Measurements from ENCODE around the gene CLIC1.

The CLIC1 gene

GRCh38 chr6:31768363-31769257 lies 32.3 kb upstream of the CLIC1 start:
- DNase-seq (no peak), ATAC-seq (no peak)

GRCh38 chr6:31767096-31767645 lies 30.8 kb upstream of the CLIC1 start:
- ATAC-seq (no peak), DNase-seq (no peak)

- DNase-seq, result no peak
- peak; percentile 1 for ATAC-seq
Observed at GRCh38 chr6:31765910-31766794, 29.8 kb upstream of the CLIC1 start.

GRCh38 chr6:31765559-31765909 lies 29.2 kb upstream of the CLIC1 start:
- DNase-seq, result no peak
- ATAC-seq, result peak; percentile 32

GRCh38 chr6:31764198-31764597 lies 27.9 kb upstream of the CLIC1 start:
- DNase-seq (no peak), ATAC-seq (no peak)

GRCh38 chr6:31763619-31763940 lies 27.2 kb upstream of the CLIC1 start:
- DNase-seq (no peak), ATAC-seq (no peak)

- DNase-seq, result no peak
- ATAC-seq, result no peak
Observed at GRCh38 chr6:31762878-31763618, 26.7 kb upstream of the CLIC1 start.

GRCh38 chr6:31762356-31762755 lies 26.0 kb upstream of the CLIC1 start, which contains the start of gene SAPCD1:
SAPCD1 (plus strand) TSS chr6:31762656; CDS start chr6:31763055, 399 bp downstream.
- DNase-seq (no peak), ATAC-seq (no peak)

GRCh38 chr6:31761343-31761742 lies 25.0 kb upstream of the CLIC1 start:
- no peak for DNase-seq

GRCh38 chr6:31760790-31761189 lies 24.5 kb upstream of the CLIC1 start:
- ATAC-seq (no peak), DNase-seq (no peak)

More at GRCh38 chr6:31761343-31761742, 25.0 kb upstream of the CLIC1 start:
- ATAC-seq, result no peak

GRCh38 chr6:31758281-31758680 lies 22.0 kb upstream of the CLIC1 start:
- ATAC-seq (no peak), DNase-seq (no peak)

- no peak for ATAC-seq
- DNase-seq, result no peak
Observed at GRCh38 chr6:31752739-31753319, 16.5 kb upstream of the CLIC1 start.

- no peak for DNase-seq
Observed at GRCh38 chr6:31750411-31751022, 14.2 kb upstream of the CLIC1 start.

GRCh38 chr6:31749301-31750036 lies 13.1 kb upstream of the CLIC1 start:
- no peak for ATAC-seq

More at GRCh38 chr6:31750411-31751022, 14.2 kb upstream of the CLIC1 start:
- no peak for ATAC-seq

GRCh38 chr6:31744422-31744821 lies 8.1 kb upstream of the CLIC1 start:
- no peak for DNase-seq
- no peak for ATAC-seq

More at GRCh38 chr6:31749301-31750036, 13.1 kb upstream of the CLIC1 start:
- no peak for DNase-seq

GRCh38 chr6:31742894-31743293 lies 6.6 kb upstream of the CLIC1 start:
- DNase-seq (no peak), ATAC-seq (no peak)

GRCh38 chr6:31741815-31742214 lies 5.5 kb upstream of the CLIC1 start:
- DNase-seq (no peak), ATAC-seq (no peak)

GRCh38 chr6:31740397-31741223 lies 4.3 kb upstream of the CLIC1 start:
- no peak for DNase-seq
- ATAC-seq, result no peak

GRCh38 chr6:31739639-31740396 lies 3.5 kb upstream of the CLIC1 start, which contains the start of gene MSH5:
MSH5 (plus strand) TSS chr6:31740005; CDS start chr6:31740467, 462 bp downstream.
- peak; percentile 87 for ATAC-seq
- DNase-seq, result peak; percentile 98

Measured in stimulated activated naive CD8-positive, alpha-beta T cell treated with anti-CD3 and anti-CD28 coated beads, Interleukin-15, Interleukin-2, amounts not matched to agents 100 U/mL and 50 U/mL, for 24 hours (primary cell).